H1 (cell line): ENCODE results near the gene SCRG1. TPM values are rescaled to one million over a fixed set of nuclear protein-coding genes. Genes with fewer than 3 reads are reported as not detected.

Experiments
- NANOG ChIP-seq: IDR thresholded peaks from 2 replicates; pipeline ENCODE4 v1.6.1; 2011; ENCODE audit warnings: low read length, low read depth, mild to moderate bottlenecking, inconsistent platforms; ENCODE audit not compliant: insufficient read depth, poor library complexity, severe bottlenecking
- polyA plus RNA-seq, 7 experiments: library from polyadenylated mRNA; depleted of rRNA in 3 of 7; stranded (reverse) in 5 of 7; unstranded in 2 of 7; fragments of >200 nt in 5 of 7; fragments of 200-250 nt in 2 of 7; gene quantifications; 1 replicate in 5 of 7; 2 replicates in 1 of 7; 4 replicates in 1 of 7; pipeline versions ENCODE4 v1.2.1 to v1.2.3, GENCODE V29; 2011 to 2013; ENCODE audit warnings: missing spikeins in 2 of 7, mixed read lengths in 2 of 7
- total RNA-seq: library from RNA; stranded (reverse); fragmentation: NEBNext Ultra II Directional; extraction: Animal tissue kit (Norgen Biotek cat#: 25700); gene quantifications from 2 replicates; pipeline ENCODE4 v1.2.1, GENCODE V29; 2021

Gene SCRG1
- total and polyA plus RNA-seq, 2 of the 8 experiments (the other 6 are each of a cell fraction or from before 2014, with no cell fraction given) = not detected

- TF ChIP-seq NANOG = no peak
Observed at GRCh38 chr4:173398779-173399415, at the start of gene SCRG1 (continued).
